H1 (cell line): ENCODE measurements around the gene IFT20. TPM values are rescaled to one million over a fixed set of nuclear protein-coding genes. Genes with fewer than 3 reads are reported as not detected.
A peak's percentile ranks its signal among the peaks of the same experiment; 100 is the strongest.

ENCODE experiments used
- CTCF ChIA-PET: fragments of 300-600 bp; sonication (Branson Sonifier 250); formaldehyde crosslinking; loops from one replicate; lab custom pipeline; 2021; ENCODE audit not compliant: partially characterized antibody; lab: Charles Lee
- POLR2A ChIA-PET: fragments of 300-600 bp; sonication (Branson Sonifier 250); formaldehyde crosslinking; loops from one replicate; lab custom pipeline; 2021; ENCODE audit warnings: inconsistent platforms; ENCODE audit not compliant: partially characterized antibody; lab: Charles Lee
- DNase-seq, 2 experiments: peaks; one replicate each; pipeline versions ENCODE4 v3.0.0 to v3.0.0-alpha.2; 2010 to 2022; ENCODE audit warnings: low spot score in 2 of 2, low read depth in 1 of 2, mixed read lengths in 1 of 2
- FAIRE-seq: peaks from 2 replicates; lab custom pipeline; 2011; peaks lifted over from hg19 to GRCh38; lab: Jason Lieb, UNC
- H2AFZ ChIP-seq: 2 replicates; pipeline ENCODE4 v1.8.1; 2012; ENCODE audit warnings: low read length, inconsistent platforms
- H2AK5ac ChIP-seq: 2 replicates; pipeline ENCODE4 v1.6.1; 2013; ENCODE audit warnings: low read depth, low read length
- H2BK120ac ChIP-seq: replicated peaks from 2 replicates; pipeline ENCODE3; 2013; ENCODE audit warnings: low read depth, low read length, inconsistent platforms
- H2BK12ac ChIP-seq: 2 replicates; pipeline ENCODE4 v1.6.1; 2013; ENCODE audit warnings: low read depth, low read length
- H2BK15ac ChIP-seq: 2 replicates; pipeline ENCODE4 v1.6.1; 2013; ENCODE audit warnings: low read length
- H2BK20ac ChIP-seq: 2 replicates; pipeline ENCODE4 v1.6.1; 2013; ENCODE audit warnings: low read length
- H2BK5ac ChIP-seq: 2 replicates; pipeline ENCODE4 v1.6.1; 2013; ENCODE audit warnings: low read depth, low read length
- H3K14ac ChIP-seq: 2 replicates; pipeline ENCODE4 v1.6.1; 2013; ENCODE audit warnings: inconsistent platforms; ENCODE audit not compliant: insufficient read length
- H3K18ac ChIP-seq: 2 replicates; pipeline ENCODE4 v1.6.1; 2013; ENCODE audit warnings: low read length; ENCODE audit errors: extremely low read depth
- H3K23ac ChIP-seq: 2 replicates; pipeline ENCODE4 v1.6.1; 2013; ENCODE audit warnings: inconsistent platforms; ENCODE audit not compliant: insufficient read length
- H3K23me2 ChIP-seq: 2 replicates; pipeline ENCODE4 v1.6.1; 2013; ENCODE audit warnings: low read depth, low read length
- H3K27ac ChIP-seq: 2 replicates; pipeline ENCODE4 v1.6.1; 2011; ENCODE audit warnings: low read depth, low read length, inconsistent platforms
- H3K27me3 ChIP-seq, 4 experiments: replicated peaks in 1 of 4; 1 replicate in 1 of 4; 2 replicates in 3 of 4; pipeline versions ENCODE4 v1.6.1 to v1.8.1; 2011 to 2013; ENCODE audit warnings: low read length in 3 of 4, mild to moderate bottlenecking in 3 of 4, inconsistent platforms in 2 of 4, mixed read lengths in 2 of 4, moderate library complexity in 1 of 4; ENCODE audit not compliant: control insufficient read depth in 3 of 4, insufficient read depth in 3 of 4; ENCODE audit errors: extremely low read depth in 1 of 4
- H3K36me3 ChIP-seq, 4 experiments: 2 replicates each; pipeline versions ENCODE4 v1.6.1 to v1.8.1; 2011 to 2013; ENCODE audit warnings: mild to moderate bottlenecking in 4 of 4, low read length in 3 of 4, moderate library complexity in 2 of 4, control low read depth in 1 of 4, inconsistent platforms in 1 of 4; ENCODE audit not compliant: insufficient read depth in 4 of 4, control insufficient read depth in 2 of 4
- H3K4ac ChIP-seq: replicated peaks from 2 replicates; pipeline ENCODE3; 2013; ENCODE audit warnings: low read length, low read depth, mixed read lengths, inconsistent platforms; ENCODE audit not compliant: insufficient read length
- H3K4me1 ChIP-seq, 4 experiments: replicated peaks in 1 of 4; 1 replicate in 1 of 4; 2 replicates in 3 of 4; pipeline versions ENCODE4 v1.6.1 to v1.8.1; 2011 to 2013; ENCODE audit warnings: low read length in 3 of 4, inconsistent platforms in 2 of 4, mixed read lengths in 1 of 4; ENCODE audit not compliant: insufficient read depth in 4 of 4, control insufficient read depth in 3 of 4
- H3K4me2 ChIP-seq, 2 experiments: 2 replicates each; pipeline versions ENCODE4 v1.6.1 to v1.8.1; 2011 to 2013; ENCODE audit warnings: low read depth in 2 of 2, low read length in 2 of 2, control low read depth in 1 of 2, inconsistent platforms in 1 of 2, mild to moderate bottlenecking in 1 of 2; ENCODE audit not compliant: insufficient read depth in 1 of 2
- H3K4me3 ChIP-seq, 4 experiments: fragments of 200-600, 300-600 bp in 1 of 4; sonication (generic), shearing (Covaris generic), sonication (Bioruptor Twin) in 1 of 4; 2 replicates each; pipeline versions ENCODE4 v1.5.1 to v1.8.1; 2011 to 2016; ENCODE audit warnings: low read length in 4 of 4, low read depth in 3 of 4, control low read depth in 2 of 4, inconsistent platforms in 2 of 4, mild to moderate bottlenecking in 2 of 4, mixed read lengths in 1 of 4, moderate library complexity in 1 of 4; ENCODE audit not compliant: insufficient read depth in 2 of 4; ENCODE audit errors: extremely low read depth in 1 of 4
- H3K56ac ChIP-seq: replicated peaks from 2 replicates; pipeline ENCODE3; 2013; ENCODE audit warnings: low read depth, mild to moderate bottlenecking, mixed read lengths, low read length, inconsistent platforms; ENCODE audit not compliant: insufficient read length
- H3K79me1 ChIP-seq: 2 replicates; pipeline ENCODE4 v1.6.1; 2013; ENCODE audit warnings: low read depth, low read length, control low read depth
- H3K79me2 ChIP-seq, 2 experiments: 2 replicates each; pipeline versions ENCODE4 v1.6.1 to v1.8.1; 2012 to 2013; ENCODE audit warnings: low read length in 2 of 2, mild to moderate bottlenecking in 2 of 2, inconsistent platforms in 1 of 2; ENCODE audit not compliant: insufficient read depth in 2 of 2, control insufficient read depth in 1 of 2
- H3K9ac ChIP-seq, 4 experiments: replicated peaks in 1 of 4; 1 replicate in 1 of 4; 2 replicates in 3 of 4; pipeline versions ENCODE4 v1.6.1 to v1.8.1; 2011 to 2013; ENCODE audit warnings: low read depth in 3 of 4, low read length in 3 of 4, control low read depth in 2 of 4, mild to moderate bottlenecking in 2 of 4, moderate library complexity in 2 of 4, inconsistent platforms in 1 of 4; ENCODE audit errors: extremely low read depth in 1 of 4
- H3K9me3 ChIP-seq, 2 experiments: 2 replicates each; pipeline versions ENCODE4 v1.6.1 to v1.8.1; 2012 to 2013; ENCODE audit warnings: mild to moderate bottlenecking in 2 of 2, moderate library complexity in 2 of 2, control low read depth in 1 of 2, inconsistent platforms in 1 of 2, low read depth in 1 of 2, low read length in 1 of 2, mixed read lengths in 1 of 2; ENCODE audit not compliant: insufficient read depth in 2 of 2
- H4K20me1 ChIP-seq, 2 experiments: replicated peaks in 1 of 2; 2 replicates each; pipeline versions ENCODE3 to v1.8.1; 2011 to 2013; ENCODE audit warnings: inconsistent platforms in 2 of 2, low read length in 2 of 2, mild to moderate bottlenecking in 1 of 2; ENCODE audit not compliant: insufficient read depth in 2 of 2, control insufficient read depth in 1 of 2
- H4K5ac ChIP-seq: 2 replicates; pipeline ENCODE4 v1.6.1; 2013; ENCODE audit warnings: low read length, low read depth, mixed read lengths, inconsistent platforms; ENCODE audit not compliant: insufficient read length
- H4K8ac ChIP-seq: 2 replicates; pipeline ENCODE4 v1.8.0; 2013; ENCODE audit warnings: mild to moderate bottlenecking, moderate library complexity, low read length, inconsistent platforms; ENCODE audit not compliant: insufficient read depth; ENCODE audit errors: extremely low read depth
- H4K91ac ChIP-seq: replicated peaks from 2 replicates; pipeline ENCODE3; 2013; ENCODE audit warnings: low read length, mixed read lengths, inconsistent platforms; ENCODE audit not compliant: insufficient read length
- CHD1 ChIP-seq: IDR thresholded peaks from 2 replicates; pipeline ENCODE4 v1.6.1; 2012; ENCODE audit warnings: low read depth, low read length, improper control_type of control experiment
- HDAC6 ChIP-seq: IDR thresholded peaks from one replicate; pipeline ENCODE4 v1.7.1; 2012; ENCODE audit warnings: low read depth, mild to moderate bottlenecking, inconsistent platforms, low read length, moderate library complexity
- JUND ChIP-seq: IDR thresholded peaks from 2 replicates; pipeline ENCODE4 v1.6.1; 2011; ENCODE audit warnings: mild to moderate bottlenecking, improper control_type of control experiment, low read length
- KDM1A ChIP-seq: fragments of 200-600, 300-600 bp; sonication (generic); IDR thresholded peaks from 2 replicates; pipeline ENCODE4 v1.7.1; 2016; ENCODE audit warnings: mild to moderate bottlenecking, low read length, borderline replicate concordance
- MAFK ChIP-seq: IDR thresholded peaks from 2 replicates; pipeline ENCODE4 v1.6.1; 2012; ENCODE audit warnings: low read depth, mild to moderate bottlenecking, improper control_type of control experiment, low read length
- POLR2A ChIP-seq, 2 experiments: IDR thresholded peaks; 1 replicate in 1 of 2; 2 replicates in 1 of 2; pipeline ENCODE4 v1.6.1; 2011; ENCODE audit warnings: low read depth in 2 of 2, low read length in 2 of 2, mild to moderate bottlenecking in 2 of 2; ENCODE audit errors: control extremely low read depth in 1 of 2
- RNF2 ChIP-seq: fragments of 200-900, 300-1000 bp; sonication (generic); IDR thresholded peaks from 2 replicates; pipeline ENCODE4 v1.7.1; 2016; ENCODE audit warnings: borderline replicate concordance, low read depth, mild to moderate bottlenecking, antibody characterized with exemption, low read length; ENCODE audit not compliant: poor library complexity, severe bottlenecking; ENCODE audit errors: missing control alignments
- SP1 ChIP-seq: IDR thresholded peaks from 2 replicates; pipeline ENCODE4 v1.6.1; 2011; ENCODE audit warnings: low read depth, low read length
- SRF ChIP-seq: IDR thresholded peaks from 2 replicates; pipeline ENCODE4 v1.6.1; 2011; ENCODE audit warnings: mild to moderate bottlenecking, low read depth, low read length, moderate library complexity
- YY1 ChIP-seq: IDR thresholded peaks from 2 replicates; pipeline ENCODE4 v1.6.1; 2011; ENCODE audit warnings: low read depth, mild to moderate bottlenecking, low read length
- WGBS, 2 experiments: shearing (Covaris generic) in 1 of 2; methylation state at CpG; one replicate each; pipeline versions ENCODE4 v1.1.6 to v1.1.7; 2013 to 2015; ENCODE audit warnings: low lambda C conversion rate in 2 of 2, mixed read lengths in 2 of 2, inconsistent platforms in 1 of 2, low coverage in 1 of 2, missing lambda C conversion rate in 1 of 2; ENCODE audit not compliant: insufficient replicate concordance in 2 of 2, insufficient coverage in 1 of 2, insufficient read length in 1 of 2; ENCODE audit errors: extremely low coverage in 1 of 2, missing lambda C conversion rate in 1 of 2; 5-methylcytosine and 5-hydroxymethylcytosine counted together
- polyA plus RNA-seq, 7 experiments: library from polyadenylated mRNA; depleted of rRNA in 3 of 7; stranded (reverse) in 5 of 7; unstranded in 2 of 7; fragments of >200 nt in 5 of 7; fragments of 200-250 nt in 2 of 7; gene quantifications; 1 replicate in 5 of 7; 2 replicates in 1 of 7; 4 replicates in 1 of 7; pipeline versions ENCODE4 v1.2.1 to v1.2.3, GENCODE V29; 2011 to 2013; ENCODE audit warnings: missing spikeins in 2 of 7, mixed read lengths in 2 of 7
- total RNA-seq: library from RNA; stranded (reverse); fragmentation: NEBNext Ultra II Directional; extraction: Animal tissue kit (Norgen Biotek cat#: 25700); gene quantifications from 2 replicates; pipeline ENCODE4 v1.2.1, GENCODE V29; 2021
- TF ChIP-seq, protein P1 (sequence below): IDR thresholded peaks from 2 replicates; pipeline ENCODE4 v1.6.1; 2012; ENCODE audit warnings: inconsistent platforms
- TF ChIP-seq, protein P2 (sequence below): IDR thresholded peaks from 2 replicates; pipeline ENCODE4 v1.6.1; 2012; ENCODE audit warnings: low read length, inconsistent platforms

The IFT20 gene
- total and polyA plus RNA-seq, 2 of the 8 experiments (the other 6 are each of a cell fraction or from before 2014, with no cell fraction given): 9.0 to 21.0 TPM

DNA sequence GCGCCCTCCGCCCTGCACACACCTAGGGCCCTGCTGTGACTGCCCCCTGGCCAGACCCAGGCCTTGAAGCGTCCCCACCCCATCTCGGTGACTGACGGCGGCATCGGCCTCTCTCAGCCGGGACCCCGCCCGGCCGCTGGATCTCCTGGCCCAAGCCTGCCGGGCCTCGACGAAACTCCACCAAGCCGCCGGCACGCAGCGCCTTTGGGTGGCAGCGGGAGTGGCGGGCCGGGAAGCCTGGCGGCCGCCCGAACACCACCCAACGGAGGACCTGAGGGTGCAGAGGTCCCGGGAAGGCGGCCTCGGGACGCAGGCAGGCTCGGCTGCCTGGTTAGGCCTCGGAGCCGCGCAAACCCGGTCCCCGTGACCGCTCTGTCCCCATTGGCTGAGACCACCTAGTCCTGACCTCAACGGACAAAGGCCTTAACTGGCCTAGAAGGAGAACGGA is 28.3 kb downstream of the IFT20 start:
- no peak overlapping the region for H2BK120ac ChIP-seq
- CTCF ChIA-PET: no interaction called here
- POLR2A ChIA-PET: interaction anchor here (1.6 kb wide), 1 partner anchor 10 kb away, joined by 3 read pairs; no protein-coding TSS in a partner anchor
- TF ChIP-seq MAFK: no peak
- TF ChIP-seq POLR2A (IDR thresholded peaks at IDR 0.05; ENCODE audit: control extremely low read depth in 1 of 2, low read depth in 2 of 2, low read length in 2 of 2): no peak
- no peak for TF ChIP-seq JUND
- TF ChIP-seq SRF: no peak
- no peak for TF ChIP-seq KDM1A
- TF ChIP-seq, protein P1, sequence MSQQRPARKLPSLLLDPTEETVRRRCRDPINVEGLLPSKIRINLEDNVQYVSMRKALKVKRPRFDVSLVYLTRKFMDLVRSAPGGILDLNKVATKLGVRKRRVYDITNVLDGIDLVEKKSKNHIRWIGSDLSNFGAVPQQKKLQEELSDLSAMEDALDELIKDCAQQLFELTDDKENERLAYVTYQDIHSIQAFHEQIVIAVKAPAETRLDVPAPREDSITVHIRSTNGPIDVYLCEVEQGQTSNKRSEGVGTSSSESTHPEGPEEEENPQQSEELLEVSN: peak; percentile 92
- TF ChIP-seq, protein P2, sequence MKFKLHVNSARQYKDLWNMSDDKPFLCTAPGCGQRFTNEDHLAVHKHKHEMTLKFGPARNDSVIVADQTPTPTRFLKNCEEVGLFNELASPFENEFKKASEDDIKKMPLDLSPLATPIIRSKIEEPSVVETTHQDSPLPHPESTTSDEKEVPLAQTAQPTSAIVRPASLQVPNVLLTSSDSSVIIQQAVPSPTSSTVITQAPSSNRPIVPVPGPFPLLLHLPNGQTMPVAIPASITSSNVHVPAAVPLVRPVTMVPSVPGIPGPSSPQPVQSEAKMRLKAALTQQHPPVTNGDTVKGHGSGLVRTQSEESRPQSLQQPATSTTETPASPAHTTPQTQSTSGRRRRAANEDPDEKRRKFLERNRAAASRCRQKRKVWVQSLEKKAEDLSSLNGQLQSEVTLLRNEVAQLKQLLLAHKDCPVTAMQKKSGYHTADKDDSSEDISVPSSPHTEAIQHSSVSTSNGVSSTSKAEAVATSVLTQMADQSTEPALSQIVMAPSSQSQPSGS: no peak
- no peak for TF ChIP-seq SP1
- no peak for TF ChIP-seq HDAC6
- no peak for TF ChIP-seq YY1
- TF ChIP-seq RNF2: peak; percentile 46
- no peak for TF ChIP-seq CHD1

More for the DNA sequence above, 28.3 kb downstream of the IFT20 start:
- H2BK5ac ChIP-seq: peak overlapping the region; percentile 30; the same call in 1 of the 2 replicates
- DNase-seq (peak; percentile 19 to 66), FAIRE-seq (no peak)
- no peaks in the 10 kb centered on the region for H4K20me1 ChIP-seq
- peak overlapping the region; percentile 81; the same call in 1 of the 2 replicates for H4K8ac ChIP-seq
- no peaks in the 10 kb centered on the region for H3K79me1 ChIP-seq
- no peaks in the 10 kb centered on the region for H3K4me1 ChIP-seq
- no peak overlapping the region for H4K91ac ChIP-seq
- no peak overlapping the region for H3K23ac ChIP-seq
- H3K23me2 ChIP-seq: no peaks in the 10 kb centered on the region
- WGBS, 2 experiments: 50% methylated on average over 36 of the region's 38 CpGs; no CpG with 5 or more reads in 1 of the 2 experiments
- peak overlapping the region; percentile 17 to 43; a peak in 3 of 4 replicates for H3K4me2 ChIP-seq
- peak overlapping the region; percentile 60 for H3K18ac ChIP-seq
- H3K4me3 ChIP-seq: peak overlapping the region in 1 of 4 experiments; percentile 48; a peak in 2 of 8 replicates
- no peaks in the 10 kb centered on the region for H3K36me3 ChIP-seq
- H2BK12ac ChIP-seq: no peak overlapping the region
- H3K56ac ChIP-seq: no peak overlapping the region
- no peak overlapping the region for H3K4ac ChIP-seq
- H3K79me2 ChIP-seq: no peaks in the 10 kb centered on the region
- H3K9me3 ChIP-seq: no peaks in the 10 kb centered on the region
- no peak overlapping the region for H2AK5ac ChIP-seq
- H3K27ac ChIP-seq: no peak overlapping the region
- H2BK15ac ChIP-seq: no peak overlapping the region
- no peaks in the 10 kb centered on the region; a peak in 2 of 7 replicates for H3K27me3 ChIP-seq
- no peak overlapping the region; a peak in 1 of 7 replicates for H3K9ac ChIP-seq
- H2AFZ ChIP-seq: peak overlapping the region; percentile 84
- no peak overlapping the region for H4K5ac ChIP-seq
- H3K14ac ChIP-seq: no peak overlapping the region
- no peak overlapping the region for H2BK20ac ChIP-seq
